ENCODE measurements around the gene RTN1.

RTN1 gene

GRCh38 chr14:59897757-59898383 is 27.3 kb upstream of the RTN1 start:
- DNase-seq (ENCODE audit: low read depth), result peak; percentile 28
- TF ChIP-seq, protein P1, sequence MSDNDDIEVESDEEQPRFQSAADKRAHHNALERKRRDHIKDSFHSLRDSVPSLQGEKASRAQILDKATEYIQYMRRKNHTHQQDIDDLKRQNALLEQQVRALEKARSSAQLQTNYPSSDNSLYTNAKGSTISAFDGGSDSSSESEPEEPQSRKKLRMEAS (IDR thresholded peaks at IDR 0.05; ENCODE audit: low read depth, low read length), result no peak
- TF ChIP-seq CTCF (IDR thresholded peaks at IDR 0.05; ENCODE audit: low read depth, low read length) (no peak), POLR2A (IDR thresholded peaks at IDR 0.05; ENCODE audit: extremely low read depth, insufficient read length) (no peak), MYC (IDR thresholded peaks at IDR 0.05; ENCODE audit: low read depth, low read length) (no peak)
- no peak overlapping the region for H3K4me3 ChIP-seq (ENCODE audit: low read depth, low read length)

DNA sequence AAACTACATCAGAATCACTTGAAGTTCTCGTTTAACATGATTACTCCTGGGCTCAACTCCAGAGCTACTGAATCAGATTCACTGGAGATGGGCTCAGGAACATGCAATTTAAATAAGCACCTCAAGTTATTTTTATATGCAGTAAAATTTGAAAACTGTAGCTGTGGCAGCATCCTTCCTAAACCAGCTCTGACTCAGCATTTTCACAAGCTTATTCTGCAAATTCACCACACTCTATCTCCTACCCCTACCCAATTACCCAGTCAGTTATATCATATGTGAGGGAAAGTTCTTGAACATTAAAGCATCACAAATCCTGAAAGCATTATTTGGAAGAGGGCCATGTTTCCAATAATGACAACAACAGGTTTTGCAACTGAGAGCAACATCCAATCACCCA is 25.1 kb upstream of the RTN1 start:
- H3K4me3 ChIP-seq (ENCODE audit: low read depth, low read length), result no peak overlapping the region
- TF ChIP-seq POLR2A (IDR thresholded peaks at IDR 0.05; ENCODE audit: extremely low read depth, insufficient read length) (no peak), CTCF (IDR thresholded peaks at IDR 0.05; ENCODE audit: low read depth, low read length) (no peak), MYC (IDR thresholded peaks at IDR 0.05; ENCODE audit: low read depth, low read length) (no peak)
- TF ChIP-seq, protein P1 (IDR thresholded peaks at IDR 0.05; ENCODE audit: low read depth, low read length), result no peak
- DNase-seq (ENCODE audit: low read depth), result no peak

DNA sequence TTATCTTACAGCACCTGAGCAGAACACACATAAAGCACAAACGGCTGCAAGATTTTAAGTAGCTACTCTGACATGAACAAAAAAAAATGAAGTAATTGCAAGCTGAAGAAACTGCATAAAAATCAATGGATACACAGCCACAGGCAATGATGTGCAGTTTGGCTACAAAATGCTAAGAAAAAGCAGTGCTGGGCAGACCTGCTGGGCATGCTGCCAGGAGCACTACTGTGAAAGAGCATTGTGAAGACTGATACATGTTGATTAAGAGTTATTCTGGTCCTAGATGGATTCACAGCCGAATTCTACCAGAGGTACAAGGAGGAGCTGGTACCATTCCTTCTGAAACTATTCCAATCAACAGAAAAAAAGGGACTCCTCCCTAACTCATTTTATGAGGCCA is 20.1 kb upstream of the RTN1 start:
- TF ChIP-seq CTCF (IDR thresholded peaks at IDR 0.05; ENCODE audit: low read depth, low read length) (no peak), MYC (IDR thresholded peaks at IDR 0.05; ENCODE audit: low read depth, low read length) (no peak), POLR2A (IDR thresholded peaks at IDR 0.05; ENCODE audit: extremely low read depth, insufficient read length) (no peak)
- TF ChIP-seq, protein P1 (IDR thresholded peaks at IDR 0.05; ENCODE audit: low read depth, low read length), result no peak
- no peak for DNase-seq (ENCODE audit: low read depth)
- no peak overlapping the region for H3K4me3 ChIP-seq (ENCODE audit: low read depth, low read length)

DNA sequence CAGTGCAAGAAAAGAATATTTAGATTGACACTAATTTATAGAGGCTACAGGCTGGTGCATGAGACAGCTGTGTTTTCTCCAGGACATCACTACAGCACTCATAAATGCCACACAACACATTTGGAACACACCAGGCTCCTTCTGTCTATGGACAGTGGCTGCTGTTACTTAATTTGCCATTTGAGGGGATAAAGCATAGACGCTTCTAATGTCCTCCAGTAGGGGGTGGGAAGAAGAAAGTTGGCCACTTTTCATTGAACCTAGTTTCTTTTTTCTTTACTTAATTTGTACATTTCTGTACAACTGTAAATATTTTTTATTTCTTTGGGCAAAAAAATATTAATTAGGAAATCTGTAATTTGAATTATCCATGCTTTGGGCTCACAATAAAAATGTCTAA is 12.4 kb upstream of the RTN1 start:
- DNase-seq (ENCODE audit: low read depth), result peak; percentile 5
- TF ChIP-seq POLR2A (IDR thresholded peaks at IDR 0.05; ENCODE audit: extremely low read depth, insufficient read length), result no peak
- TF ChIP-seq, protein P1 (IDR thresholded peaks at IDR 0.05; ENCODE audit: low read depth, low read length), result no peak
- TF ChIP-seq MYC (IDR thresholded peaks at IDR 0.05; ENCODE audit: low read depth, low read length), result no peak
- peak; percentile 25 for TF ChIP-seq CTCF (IDR thresholded peaks at IDR 0.05; ENCODE audit: low read depth, low read length)
- no peak overlapping the region for H3K4me3 ChIP-seq (ENCODE audit: low read depth, low read length)

GRCh38 chr14:59871166-59871495 is 555 bp upstream of the RTN1 start:
- no peak for TF ChIP-seq MYC (IDR thresholded peaks at IDR 0.05; ENCODE audit: low read depth, low read length)
- TF ChIP-seq POLR2A (IDR thresholded peaks at IDR 0.05; ENCODE audit: extremely low read depth, insufficient read length), result no peak
- TF ChIP-seq CTCF (IDR thresholded peaks at IDR 0.05; ENCODE audit: low read depth, low read length), result no peak
- TF ChIP-seq, protein P1 (IDR thresholded peaks at IDR 0.05; ENCODE audit: low read depth, low read length), result no peak
- no peak for DNase-seq (ENCODE audit: low read depth)
- peak overlapping the region; percentile 49 for H3K4me3 ChIP-seq (ENCODE audit: low read depth, low read length)

Data from NB4 (cell line).